HG02840 (cell line): Measurements from ENCODE around the gene RAB23.

Experiments
- ATAC-seq: cut with Tn5 transposase; IDR thresholded peaks from one replicate; pipeline ENCODE4 v1.9.1; 2021; ENCODE audit warnings: mild to moderate bottlenecking, moderate library complexity, moderate number of reproducible peaks; ENCODE audit not compliant: unreplicated experiment, low FRiP score

Gene RAB23

DNA sequence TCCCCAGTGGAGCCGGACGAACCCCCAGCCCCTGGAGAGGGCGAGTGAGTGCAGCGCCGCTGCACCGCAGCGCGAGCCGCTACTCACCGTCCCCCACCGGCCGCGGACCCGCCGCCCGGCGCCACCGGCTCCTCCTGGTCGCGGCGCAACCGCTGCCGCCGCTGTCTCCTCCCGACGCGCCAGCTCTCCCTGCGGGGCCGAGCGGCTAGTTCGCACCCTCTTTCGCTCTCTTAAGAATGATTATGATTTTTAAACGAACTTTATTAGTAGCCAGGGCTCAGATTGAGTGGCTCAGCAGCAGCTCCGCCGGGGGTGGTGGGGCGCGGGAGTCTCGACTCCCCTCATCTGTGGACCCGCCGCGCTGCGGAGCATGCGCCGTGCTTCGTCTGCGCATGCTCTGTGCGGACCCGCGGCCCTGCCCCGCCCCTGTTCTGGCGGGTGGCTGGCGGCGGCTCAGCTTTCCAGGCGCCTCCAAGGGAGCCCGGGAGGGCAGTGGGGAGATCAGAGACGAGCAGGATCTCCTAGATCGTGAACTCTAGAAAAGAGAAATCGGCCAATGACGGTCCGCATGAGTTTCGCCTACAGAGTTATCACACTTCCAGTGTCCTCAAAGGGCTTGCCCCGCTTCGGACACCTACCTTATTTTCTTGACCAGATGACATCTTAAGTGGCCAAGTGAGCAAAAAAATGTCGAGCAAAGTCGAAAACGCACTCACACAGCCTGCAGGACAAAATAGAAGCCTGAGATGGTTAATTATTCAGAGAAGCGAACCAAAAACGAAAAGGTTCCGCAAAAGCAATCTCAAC is at the start of gene RAB23:
Gene RAB23 (minus strand): TSS at position 372 of the 807 bp plus-strand sequence. CDS start 11,927 bp downstream, outside the sequence.
- ATAC-seq = peak; percentile 84

DNA sequence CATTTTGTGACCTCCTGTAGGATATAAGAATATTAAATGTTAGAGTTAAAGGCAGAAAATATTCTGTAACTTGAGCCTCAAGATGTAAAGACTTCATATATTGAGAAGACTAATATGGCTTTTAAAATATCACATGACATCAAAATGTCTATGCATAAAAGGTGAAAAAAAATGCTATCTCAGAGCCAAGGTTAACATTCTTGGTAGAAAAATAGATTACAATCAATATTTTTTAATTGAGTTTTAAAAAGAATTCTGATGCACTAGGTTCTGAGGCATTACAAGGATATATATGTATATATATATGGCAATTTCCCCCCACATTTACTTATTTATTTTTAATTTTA is 46.2 kb upstream of the RAB23 start:
- no peak for ATAC-seq

- no peak for ATAC-seq
Observed at GRCh38 chr6:57267586-57268293, 45.6 kb upstream of the RAB23 start.

- ATAC-seq = no peak
Observed at GRCh38 chr6:57265755-57266221, 43.7 kb upstream of the RAB23 start.

GRCh38 chr6:57263739-57264138 is 41.6 kb upstream of the RAB23 start:
- no peak for ATAC-seq

- no peak for ATAC-seq
Observed at GRCh38 chr6:57262901-57263694, 41.0 kb upstream of the RAB23 start.

DNA sequence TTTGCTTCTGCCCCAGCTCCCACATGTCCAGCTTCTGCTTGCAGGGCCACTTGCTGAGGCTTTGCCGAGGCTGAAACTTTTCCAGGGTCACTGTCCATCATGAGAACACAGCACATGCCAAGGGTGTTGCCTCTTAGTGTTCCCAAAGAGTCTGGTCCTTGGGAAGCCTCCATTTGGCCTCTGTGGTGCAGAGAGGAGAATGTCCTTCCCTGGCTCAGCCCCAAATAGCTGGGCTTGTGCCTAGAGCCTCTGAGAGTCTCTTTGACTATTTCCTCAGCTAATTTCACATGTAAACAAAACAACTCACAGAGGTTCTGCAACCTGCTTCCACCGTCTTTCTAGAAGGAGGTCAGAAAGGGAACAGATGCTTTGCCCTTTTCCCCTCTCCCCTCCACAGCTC is 40.4 kb upstream of the RAB23 start:
- no peak for ATAC-seq

GRCh38 chr6:57261926-57262325 is 39.8 kb upstream of the RAB23 start:
- ATAC-seq = no peak

- ATAC-seq = no peak
Observed at GRCh38 chr6:57259064-57259463, 37.0 kb upstream of the RAB23 start.

DNA sequence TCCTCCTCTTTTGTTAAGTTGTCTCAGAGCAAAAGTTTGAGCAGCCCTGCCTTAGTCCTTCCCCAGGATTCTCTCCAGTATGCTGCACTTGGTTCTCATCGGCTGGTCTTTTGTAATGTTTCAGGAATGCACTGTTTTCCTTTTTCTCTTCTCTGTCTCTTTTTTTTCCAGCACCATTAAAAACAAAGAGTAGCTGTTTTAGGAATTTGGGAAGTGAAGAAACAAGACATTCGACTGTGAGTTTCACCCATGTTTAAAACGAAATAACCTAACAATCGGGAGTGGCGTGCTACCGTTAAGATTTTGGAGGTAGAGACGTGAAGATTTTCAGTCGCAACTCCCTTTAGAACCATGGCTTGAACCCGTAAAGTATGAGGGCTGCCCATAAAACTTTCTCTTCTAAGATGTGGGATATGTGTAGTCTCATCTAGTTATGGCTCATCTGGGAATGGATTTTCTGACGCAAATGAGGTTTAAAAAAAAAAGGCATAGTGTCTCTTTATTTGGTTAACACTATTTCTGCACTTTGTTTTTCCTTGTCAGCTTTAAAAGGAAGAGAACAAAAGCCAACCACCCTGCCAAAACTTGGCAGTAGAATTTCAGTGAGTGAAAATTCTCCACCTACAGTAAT is 35.9 kb upstream of the RAB23 start:
- ATAC-seq = no peak

- no peak for ATAC-seq
Observed at GRCh38 chr6:57256541-57256940, 34.4 kb upstream of the RAB23 start.

DNA sequence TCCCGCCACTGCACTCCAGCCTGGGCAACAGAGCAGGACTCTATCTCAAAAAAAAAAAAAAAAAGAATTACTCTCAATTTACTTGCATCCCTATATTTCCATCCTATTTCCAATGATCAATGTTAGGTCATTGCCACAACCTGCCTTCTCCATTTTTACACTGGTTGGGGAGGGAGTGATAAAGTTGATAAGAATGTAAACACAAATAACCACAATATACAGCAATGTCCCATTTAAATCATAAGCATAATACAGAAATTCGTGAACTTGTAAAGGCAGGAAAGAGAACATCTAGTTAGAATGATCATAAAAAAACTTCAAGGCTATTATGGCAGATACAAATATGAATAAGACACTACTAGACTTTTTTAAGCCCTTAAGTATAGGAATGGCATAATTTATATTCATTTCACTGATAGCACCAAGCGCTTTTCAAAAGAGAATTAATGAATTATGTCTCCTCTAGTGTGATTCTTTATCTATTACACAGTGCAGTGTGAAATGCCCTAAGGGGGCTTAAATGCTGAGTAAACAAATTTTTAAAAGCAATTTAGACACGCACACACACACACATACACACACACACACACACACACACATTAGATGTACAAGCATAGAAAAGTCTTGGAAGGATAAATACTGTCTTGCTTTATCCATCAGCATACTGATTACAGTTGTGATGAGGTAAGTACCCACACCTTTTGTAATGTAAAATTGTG is 33.5 kb upstream of the RAB23 start:
- no peak for ATAC-seq

DNA sequence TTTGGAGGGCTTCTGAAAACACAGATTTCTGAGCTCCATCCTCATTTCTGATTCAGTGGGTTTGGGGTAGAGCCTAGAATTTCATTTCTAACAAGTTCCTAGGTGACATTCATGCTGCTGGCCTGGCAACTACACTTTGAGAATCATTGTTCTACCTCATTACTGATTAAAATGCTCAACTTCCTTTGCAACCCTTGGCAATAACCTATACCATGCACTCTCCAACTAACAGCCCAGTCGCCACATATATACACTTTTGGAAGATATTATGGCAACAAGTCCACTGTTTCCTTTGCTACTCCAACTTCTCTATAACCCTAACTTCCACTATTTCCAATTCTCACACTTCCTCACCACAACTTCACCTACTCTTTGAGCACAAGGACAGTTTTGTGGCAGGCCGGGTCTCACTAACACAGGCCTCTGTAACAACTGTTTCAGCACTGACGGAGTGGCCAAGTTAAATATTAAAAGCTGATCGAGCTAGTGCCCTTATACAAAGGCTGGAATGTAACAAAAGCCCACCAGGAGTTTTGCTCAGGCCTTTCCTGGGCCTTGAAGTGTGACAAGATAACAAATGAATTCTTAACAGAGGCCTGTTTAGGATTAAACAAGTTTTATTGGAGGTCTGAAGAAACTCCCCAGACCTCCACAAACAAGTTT is 32.1 kb upstream of the RAB23 start:
- no peak for ATAC-seq

DNA sequence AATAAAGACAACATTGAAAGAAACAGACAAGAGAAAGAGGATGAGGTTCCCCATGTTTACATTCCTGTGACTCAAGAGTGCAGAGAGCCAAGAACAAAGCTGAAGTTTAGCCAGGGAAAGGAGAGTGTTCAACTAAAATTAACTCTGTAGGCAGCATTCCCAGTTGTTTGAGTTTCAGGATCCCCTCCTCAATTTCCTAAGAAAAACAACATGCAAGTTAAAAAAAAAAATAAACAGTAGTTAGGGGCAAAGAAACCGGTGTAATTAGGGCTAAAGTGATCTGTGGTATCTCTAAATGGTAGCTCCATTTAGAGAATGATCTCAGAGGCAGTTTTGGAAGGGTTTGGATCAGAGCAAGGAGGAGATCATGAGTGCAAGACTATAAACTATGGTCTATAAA is 30.9 kb upstream of the RAB23 start:
- no peak for ATAC-seq

DNA sequence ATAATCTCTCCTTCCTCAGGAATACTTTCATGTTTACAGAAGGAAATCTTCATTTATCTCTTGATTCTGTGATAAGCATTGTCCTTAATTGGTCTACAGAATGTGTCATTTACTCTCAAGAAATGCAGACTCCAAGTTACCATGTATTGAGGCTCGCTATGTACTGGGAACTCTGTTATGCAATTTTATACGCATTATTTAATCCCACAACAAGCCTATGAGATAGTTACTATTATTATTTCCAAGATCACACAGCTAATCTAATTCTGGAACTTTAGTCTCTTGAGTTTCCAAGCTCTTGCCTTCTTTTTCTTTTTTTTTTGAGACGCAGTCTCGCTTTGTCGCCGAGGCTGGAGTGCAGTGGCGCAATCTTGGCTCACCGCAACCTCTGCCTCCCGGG is 30.0 kb upstream of the RAB23 start:
- ATAC-seq = no peak

- ATAC-seq = no peak
Observed at GRCh38 chr6:57250348-57250747, 28.2 kb upstream of the RAB23 start.

- no peak for ATAC-seq
Observed at GRCh38 chr6:57248311-57248895, 26.3 kb upstream of the RAB23 start.

GRCh38 chr6:57247603-57248002 is 25.5 kb upstream of the RAB23 start:
- ATAC-seq = no peak

DNA sequence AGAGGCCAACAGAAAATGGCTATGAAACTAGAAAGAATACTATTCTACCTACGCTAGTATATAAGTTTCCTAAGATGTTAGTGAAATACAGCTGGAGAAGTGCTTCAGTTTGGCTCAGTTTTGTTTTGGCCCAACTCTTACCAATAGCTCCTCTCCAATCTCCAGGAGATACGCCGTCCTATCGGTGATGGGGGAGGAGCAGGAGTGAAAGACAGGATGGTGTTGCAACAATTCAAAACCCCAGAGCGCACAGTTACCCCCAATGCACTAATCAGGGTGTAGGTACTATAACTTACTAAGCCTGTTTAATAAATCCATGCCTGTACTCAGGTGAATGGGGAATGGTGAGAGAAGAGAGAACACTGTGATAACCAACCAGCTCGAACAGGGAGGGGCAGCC is 24.2 kb upstream of the RAB23 start:
- ATAC-seq = no peak
